GM21576 (cell line): ENCODE measurements around the gene GJA3.
A peak's percentile ranks its signal among the peaks of the same experiment; 100 is the strongest.
"Not testable (repeated sequence)": the region's sequence is repeated elsewhere in the genome, so short reads cannot be mapped to it uniquely, and the experiment has no call there.

ENCODE experiments used
- ATAC-seq: cut with Tn5 transposase; IDR thresholded peaks from one replicate; pipeline ENCODE4 v1.9.1; 2021; ENCODE audit warnings: mild to moderate bottlenecking, moderate library complexity; ENCODE audit not compliant: unreplicated experiment

GJA3 gene

DNA sequence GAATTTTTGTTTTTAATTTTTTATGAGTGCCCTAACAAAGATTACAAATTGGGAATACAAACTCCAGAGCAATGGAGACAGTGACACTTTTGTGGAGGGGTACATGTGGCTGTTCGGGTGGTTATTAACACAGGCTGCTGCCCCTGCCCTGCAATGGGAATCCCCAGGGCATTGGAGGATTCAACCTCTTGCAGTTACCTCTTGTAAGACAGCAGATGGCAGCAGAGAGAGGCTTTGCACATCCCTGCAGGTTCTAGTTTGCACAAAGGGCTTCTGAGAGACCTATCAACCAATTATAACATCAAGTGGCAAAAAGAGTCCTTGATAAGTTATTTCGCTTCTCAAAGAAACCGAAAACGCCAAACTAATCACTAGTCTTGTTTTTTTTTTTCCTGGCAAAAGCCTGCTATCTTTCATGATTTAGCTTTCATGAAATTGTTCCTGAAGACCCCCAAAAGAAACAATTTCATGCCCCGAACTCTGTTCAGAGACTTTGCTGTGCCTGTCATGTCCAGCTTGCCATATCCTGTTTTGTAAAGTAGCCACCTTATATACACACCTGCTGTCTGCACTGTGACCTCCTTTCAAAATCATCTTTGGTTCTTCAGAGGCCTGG, 21.5 kb upstream of the GJA3 start:
- ATAC-seq, result peak; percentile 79

DNA sequence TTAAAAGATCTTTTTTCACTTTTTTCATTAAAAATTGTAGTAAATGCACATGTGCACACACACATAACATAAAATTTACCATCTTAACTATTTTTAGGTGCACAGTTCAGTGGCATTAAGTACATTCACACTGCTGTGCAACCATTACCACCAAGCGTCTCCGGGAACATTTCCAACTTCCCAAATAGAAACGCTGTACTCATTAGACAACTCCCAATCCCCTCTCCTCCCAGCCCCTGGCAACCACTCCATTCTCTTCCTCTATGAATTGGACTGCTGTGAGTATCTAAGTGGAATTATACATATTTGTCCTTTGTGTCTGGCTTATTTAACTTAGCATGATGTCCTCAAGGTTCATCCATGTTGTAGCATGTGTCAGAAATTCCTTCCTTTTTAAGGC, 20.3 kb upstream of the GJA3 start:
- no peak for ATAC-seq

DNA sequence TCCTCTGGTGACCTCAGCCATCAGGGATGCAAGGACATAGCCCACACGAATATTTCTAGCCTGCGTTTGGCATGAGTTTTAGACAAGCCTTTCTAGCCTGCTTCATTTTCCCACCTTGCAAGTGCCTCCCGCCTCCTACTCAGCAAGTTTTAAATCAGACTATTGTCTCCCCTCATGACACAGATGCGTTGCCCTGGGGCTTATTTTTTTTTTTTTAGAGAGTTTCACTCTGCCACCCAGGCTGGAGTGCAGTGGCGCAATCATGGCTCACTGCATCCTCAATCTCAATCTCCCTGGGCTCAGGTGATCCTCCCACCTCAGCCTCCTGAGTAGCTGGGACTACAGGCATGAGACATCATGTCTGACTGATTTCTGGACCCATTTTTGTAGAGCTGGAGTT, 17.3 kb upstream of the GJA3 start:
- ATAC-seq, result no peak

DNA sequence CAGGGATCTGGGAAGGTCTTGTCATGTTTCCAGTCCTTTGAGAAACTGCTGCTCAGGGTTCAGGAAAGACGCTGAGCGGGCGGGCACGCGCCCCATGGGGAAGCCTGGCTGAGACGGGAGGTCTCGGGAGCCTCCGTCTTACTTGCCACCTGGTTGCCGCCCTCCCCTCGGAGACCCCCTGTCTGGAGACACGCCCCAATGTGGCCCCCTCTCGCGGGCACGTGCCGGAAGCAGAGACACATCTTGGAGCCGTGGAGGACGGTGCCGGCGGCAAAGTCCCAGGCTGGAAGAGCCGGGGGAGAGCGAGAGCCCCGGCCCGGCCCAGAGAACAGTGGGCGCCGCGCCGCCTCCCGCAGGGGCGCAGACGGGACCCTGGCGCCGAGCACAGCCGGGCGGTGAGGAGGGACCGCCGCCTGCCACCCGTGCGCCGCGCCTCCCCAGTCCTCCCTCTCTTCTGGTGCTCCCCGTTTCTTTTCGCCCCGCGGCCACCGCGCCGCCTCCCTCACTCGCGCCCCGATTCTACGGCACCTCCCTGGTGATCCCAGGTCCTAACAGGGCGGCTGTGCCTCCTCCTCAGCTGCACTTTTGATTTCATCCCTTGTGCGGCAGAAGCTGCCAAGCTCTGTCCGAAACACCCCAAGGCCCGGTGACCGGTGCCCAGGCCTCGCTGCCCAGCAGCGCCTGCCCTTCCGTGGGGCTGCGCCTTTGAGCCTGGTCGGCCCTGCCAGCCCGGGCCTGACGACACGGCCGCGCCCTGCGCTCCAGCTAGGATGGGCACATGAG, 16.4 kb upstream of the GJA3 start:
- no peak for ATAC-seq

DNA sequence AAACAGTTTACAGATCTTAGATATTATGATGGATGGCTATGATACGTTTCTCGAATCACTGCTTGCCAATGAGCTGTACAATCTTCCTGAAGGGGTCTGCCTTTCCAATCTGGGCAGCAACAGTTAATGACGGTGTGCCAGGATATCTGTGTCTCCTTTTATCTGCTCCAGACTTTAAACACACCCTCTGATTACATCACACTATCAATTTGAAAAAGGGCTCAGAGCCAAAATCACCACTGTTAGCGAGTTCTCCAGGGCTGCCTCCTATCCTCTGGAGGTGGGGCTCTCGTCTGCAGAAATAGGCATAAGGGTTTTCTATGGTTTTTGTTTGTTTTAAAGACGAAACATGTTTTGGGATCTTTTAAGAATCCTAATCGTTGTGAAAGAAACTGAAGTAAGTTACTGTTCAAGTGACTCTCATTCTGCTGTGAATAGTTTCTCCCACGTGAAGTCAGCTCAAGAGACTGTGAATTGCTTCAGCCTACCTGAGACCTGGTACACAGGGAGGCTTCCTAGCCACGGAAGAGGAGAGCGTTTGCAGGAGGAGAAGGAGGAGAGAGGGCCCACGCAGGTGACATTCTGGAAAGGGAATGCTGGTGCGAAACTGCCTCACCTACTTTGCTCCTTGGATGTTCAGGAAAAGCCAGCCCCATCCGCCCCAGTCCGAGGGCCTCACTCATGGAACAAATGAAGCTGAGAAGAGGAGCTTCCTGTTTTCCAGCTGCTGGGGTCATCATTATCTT, 15.2 kb upstream of the GJA3 start:
- ATAC-seq, result no peak

DNA sequence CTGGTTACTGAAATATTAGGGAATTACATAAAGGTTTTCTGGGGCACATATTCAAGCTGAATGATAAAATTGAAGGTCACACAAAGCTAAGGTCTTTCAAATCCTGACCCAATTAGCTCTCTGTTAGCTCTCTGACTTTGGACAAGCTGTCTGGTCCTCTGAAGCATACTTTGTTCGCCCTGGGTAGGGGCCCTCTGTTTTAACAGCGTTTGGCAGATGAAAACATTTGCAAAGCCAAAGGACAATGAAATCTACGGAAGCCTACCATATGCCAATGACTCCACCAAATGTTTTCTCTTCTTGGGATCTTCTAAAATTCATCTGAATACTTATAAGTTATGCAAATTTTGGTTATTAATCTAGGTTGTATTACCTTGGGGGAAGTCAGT, 14.5 kb upstream of the GJA3 start:
- no peak for ATAC-seq

DNA sequence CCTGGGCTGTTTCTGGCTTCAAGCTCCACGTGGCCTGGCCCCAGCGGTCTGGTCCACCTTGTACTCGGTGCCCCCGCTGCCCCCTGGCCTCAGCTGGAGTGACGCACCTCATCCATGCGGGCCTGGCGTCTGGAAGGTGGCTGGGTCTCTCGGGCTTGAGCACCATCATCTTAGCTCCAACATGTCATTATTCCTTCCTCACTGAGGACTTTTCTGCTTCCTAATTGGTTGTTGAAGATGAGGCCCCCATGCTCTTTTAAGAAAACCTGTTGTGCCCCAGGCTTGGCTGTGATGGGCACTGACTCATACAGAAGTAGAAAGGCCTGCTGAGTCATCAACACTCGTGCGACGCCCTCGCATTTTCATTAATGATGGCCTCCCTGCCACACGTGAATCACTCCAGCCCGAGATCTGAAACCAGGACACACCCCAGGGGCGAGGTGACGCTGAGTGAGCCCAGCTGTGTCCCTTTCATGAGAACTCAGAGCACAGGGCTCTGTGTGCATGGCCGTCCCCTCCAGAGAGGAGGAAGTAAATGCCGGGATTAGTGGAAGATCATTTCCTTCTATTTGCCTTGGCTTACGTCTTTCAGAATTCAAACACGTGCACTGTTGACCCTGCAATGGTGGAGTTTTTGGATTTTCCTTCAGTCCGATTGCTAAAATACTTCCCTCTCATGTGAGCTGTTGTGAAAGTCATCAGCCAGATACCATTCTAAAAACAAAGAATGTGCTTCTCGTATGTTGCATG, 14.0 kb upstream of the GJA3 start:
- ATAC-seq, result peak; percentile 84

DNA sequence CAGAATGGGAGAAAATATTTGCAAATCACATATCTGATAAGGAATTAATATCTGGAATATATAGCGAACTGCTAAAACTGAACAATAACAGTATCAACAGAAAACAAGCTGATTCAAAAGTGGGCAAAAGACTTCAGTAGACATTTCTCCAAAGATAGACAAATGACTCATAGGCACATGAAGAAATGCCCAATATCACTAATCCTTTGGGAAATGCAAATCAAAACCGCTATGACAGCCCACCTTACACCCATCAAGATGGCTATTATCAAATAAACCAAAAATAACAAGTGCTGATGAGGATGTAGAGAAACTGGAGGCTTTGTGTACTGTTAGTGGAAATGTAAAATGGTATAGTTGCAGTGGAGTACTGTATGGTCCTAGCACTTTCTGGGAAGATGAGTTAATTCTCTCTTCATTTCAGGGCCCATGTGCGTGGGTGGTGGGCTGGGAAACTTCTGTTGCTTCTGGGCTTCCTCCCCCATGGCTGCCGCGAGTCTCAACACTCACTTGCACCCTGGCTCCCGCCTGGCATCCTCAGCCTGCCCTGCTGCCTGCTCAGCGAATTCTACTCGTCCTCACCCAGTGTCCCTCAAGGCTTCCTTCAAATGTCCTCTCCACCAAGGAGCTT, 12.4 kb upstream of the GJA3 start:
- ATAC-seq, result no peak

DNA sequence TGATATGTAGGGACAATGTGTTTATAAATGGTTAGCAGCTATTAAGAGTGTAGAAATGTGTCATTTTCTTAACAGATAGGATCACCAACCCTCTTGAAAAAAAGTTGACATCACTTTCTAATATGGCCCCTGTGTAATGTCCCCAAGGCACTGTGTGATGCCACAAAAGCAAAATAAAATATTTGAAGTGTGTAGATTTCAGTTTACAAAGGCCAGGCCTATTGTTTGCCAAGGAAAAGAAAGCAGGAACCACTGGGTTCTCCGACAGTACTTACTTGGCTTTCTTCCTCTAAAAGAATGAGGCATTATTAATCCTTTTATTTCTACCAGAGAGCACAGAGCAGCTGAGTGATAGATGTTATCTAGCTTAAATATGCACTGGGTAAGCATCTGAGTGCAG, 10.5 kb upstream of the GJA3 start:
- ATAC-seq, result no peak

DNA sequence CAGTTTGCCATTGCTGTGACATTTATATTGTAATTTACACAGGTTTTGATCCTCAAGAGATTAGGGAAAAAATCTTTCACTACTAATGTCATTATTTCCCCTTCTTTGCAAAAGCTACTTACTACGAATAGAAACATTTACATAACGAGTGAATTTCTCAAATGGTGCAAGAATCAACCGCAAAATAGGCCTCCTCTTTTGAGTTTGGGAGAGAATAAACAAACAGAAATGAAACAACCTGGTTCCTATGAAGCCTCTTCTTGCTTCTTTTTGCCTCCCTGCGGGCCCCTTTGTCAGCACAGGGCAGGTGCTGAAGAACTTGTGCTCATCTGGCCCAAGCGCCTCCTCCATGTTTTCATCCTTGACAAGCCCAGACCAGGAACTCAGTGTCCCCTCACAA, 10.1 kb upstream of the GJA3 start:
- ATAC-seq, result no peak

DNA sequence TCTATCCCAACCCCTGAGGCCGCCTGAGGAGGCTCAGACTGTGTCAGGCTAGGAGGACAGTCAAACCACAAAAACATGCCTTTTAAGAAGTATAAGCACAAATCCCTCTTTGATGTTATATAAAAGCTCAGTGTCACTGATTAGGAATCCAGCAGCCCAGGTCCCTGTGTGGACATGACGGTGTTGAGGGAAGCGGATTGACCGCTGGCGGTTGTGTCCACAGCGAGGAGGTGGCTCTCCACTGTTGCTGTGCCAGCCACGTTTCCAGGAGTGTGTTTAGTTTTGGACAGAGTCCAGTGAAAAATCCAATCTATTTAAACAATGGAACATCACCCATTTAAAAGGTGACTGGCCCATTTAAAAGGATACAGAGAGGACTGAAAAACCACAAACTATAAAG, 7.5 kb upstream of the GJA3 start:
- no peak for ATAC-seq

DNA sequence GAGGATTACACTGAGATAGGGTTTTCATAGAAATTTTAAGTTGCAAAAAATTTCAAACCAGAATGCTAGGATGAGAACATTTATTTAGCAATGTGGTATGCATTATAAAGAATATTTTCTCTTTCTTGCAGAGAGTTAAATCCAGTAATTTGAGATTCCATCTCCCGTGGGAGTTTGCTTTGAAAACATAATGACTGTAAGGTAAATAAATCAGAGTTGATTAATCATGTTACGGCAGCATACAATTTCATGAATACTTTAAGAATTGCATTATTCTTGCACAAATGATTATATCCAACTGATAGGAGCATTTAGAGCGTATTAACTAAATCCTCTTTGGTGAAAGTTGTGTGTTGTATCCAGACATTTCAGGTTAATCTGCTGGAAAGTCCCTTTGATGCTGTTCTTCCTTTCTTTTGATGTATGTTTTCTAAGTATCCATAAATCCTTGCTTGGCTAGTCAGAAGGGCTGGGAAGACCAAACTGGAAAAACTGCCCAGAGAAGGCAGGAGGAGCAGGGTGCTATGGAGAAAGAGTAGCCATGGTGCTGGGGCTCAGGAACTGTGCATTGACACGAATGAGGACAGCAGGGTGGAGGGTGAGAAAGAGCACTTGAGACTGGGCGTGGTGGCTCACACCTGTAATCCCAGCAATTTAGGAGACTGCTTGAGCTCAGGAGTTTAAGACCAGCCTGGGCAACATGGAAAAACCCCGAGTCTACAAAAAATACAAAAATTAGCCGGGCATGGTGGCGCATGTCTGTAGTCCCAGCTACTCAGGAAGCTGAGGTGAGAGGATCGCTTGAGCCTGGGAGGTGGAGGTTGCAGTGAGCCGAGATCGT, 4.8 kb upstream of the GJA3 start:
- ATAC-seq, result no peak

DNA sequence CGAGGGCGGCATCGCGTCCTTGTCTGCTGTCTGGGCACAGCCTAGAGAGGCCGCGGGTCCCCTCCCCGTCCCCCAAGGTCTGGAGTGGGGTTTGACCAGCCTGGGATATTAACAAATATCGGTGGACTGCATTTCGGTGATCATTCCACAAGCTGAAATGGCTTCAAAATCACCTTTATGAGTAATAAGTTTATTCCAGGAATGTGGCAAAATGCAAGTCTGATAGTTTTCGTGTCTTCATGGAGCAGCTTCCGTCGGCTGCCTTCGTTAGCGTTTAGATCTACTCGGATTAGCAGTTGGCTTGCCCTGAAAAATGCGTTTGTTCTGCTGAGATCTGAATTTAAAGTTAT, 1.1 kb upstream of the GJA3 start:
- ATAC-seq, result no peak

DNA sequence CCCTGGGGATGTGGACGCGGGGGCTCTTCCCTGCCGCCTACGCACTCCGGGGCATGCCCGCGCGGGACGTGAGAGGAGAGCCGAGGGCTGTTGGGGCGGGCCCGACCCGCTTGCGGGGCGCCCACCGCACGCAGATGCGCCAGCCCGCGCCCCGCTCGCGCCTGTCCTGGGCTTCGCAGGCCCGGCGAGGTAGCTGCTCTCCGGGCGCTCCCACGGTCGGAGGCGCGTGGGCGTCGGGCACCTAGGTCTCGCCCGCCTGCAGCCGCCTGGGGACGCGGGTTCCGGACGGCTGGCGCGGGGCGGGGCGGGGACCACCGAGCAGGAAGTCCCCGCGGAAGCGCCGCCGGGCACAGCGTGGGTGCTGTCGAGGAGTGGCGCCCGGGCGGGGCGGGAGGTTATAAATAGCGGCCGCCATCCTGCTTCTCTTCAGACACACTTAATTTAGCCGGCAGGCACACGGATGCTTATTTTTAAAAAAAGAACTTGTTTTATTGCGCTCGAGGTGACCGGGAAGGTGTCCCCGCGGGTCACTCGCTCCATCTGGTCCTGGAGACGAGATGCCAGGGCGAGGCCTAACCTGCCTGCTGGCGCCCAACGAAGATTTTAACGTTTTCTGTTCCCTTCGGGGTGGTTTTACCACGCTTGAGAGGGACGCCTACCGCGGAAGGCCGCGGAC, 561 bp upstream of the GJA3 start:
- peak; percentile 57 for ATAC-seq

DNA sequence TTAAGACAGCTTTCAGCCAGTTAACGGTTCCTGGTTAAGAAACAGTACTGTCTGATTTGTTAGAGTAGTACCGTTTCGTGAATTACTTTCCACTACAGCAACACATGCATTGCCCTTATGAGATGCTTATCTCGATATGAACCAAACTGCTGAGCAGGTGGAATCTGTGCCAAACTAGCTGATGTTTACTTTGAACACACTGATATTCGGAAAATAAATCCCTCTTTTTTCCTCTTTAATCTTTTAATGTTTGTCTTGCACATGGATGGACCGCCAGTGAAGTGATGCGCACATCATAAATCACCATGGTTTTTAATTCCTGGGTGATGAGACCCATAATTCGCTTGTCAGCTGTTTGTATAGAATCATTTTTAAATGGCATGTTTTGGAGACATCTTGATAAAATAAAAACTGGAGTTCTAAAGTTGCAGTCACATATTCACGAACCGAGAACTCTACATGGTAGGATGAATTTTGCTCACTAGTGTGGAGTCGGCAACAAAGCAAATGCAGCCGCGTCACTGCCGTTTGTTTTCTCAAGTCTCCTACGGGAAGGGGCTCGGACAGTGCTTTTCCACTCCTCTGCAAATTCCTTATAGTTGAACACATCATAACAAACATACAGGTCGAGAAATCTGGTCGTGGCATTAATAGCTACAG, 1.1 kb downstream of the GJA3 start:
- ATAC-seq, result no peak

DNA sequence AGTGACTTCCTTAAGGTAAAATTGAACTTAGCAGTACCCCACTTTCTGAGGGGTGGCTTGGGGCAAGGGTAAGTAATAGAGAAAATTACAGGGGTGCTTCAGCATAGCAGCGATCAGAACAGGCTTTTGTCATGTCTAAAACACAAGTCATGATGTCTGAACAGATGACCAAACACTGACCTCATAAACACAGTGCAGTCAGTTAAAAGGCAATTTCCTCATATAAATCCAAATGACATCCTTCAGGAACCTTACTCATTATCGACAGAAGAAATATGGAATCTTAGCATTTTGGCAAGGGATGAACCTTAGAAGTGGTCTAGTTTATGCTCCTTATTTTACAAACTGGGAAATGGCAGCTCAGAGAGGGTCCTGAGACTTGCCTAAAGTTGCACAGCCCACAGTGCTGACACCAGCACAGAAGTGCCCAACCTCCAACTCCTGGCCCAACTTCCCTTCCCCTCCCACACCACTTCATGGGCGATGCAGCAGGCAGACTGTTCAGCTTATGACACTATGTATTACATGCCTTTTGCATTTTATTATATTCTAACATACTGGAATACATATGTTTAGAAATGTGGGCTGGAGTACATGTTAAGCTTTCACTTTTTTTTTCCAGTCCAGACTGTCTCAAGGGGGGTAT, 3.6 kb downstream of the GJA3 start:
- no peak for ATAC-seq

DNA sequence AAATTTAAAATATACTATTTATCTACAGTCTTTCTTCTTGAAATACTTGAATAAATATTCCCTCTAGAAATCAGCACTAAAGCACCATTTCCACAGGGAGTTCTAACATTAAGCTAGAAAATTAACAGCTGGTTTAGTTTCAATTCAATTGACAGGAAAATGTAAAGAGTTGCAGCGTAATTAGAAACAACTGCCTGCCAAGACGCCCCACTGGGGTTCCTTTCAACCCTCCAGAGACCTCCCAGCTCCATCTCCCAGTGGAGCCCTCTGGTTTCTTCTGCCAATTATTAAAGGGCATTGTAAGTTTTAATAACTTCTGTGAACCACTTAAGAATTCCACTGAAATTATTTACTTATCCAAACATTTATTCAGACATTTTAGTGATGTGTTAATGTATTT, 4.2 kb downstream of the GJA3 start:
- ATAC-seq, result no peak

DNA sequence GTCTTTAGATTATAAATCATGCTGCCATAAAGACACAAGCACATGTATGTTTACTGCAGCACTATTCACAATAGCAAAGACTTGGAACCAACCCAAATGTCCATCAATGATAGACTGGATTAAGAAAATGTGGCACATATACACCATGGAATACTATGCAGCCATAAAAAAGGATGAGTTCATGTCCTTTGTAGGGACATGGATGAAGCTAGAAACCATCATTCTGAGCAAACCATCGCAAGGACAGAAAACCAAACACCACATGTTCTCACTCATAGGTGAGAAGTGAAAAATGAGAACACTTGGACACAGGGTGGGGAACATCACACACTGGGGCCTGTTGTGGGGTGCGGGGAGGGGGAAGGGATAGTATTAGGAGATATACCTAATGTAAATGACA, 7.6 kb downstream of the GJA3 start:
- not testable (repeated sequence) for ATAC-seq

DNA sequence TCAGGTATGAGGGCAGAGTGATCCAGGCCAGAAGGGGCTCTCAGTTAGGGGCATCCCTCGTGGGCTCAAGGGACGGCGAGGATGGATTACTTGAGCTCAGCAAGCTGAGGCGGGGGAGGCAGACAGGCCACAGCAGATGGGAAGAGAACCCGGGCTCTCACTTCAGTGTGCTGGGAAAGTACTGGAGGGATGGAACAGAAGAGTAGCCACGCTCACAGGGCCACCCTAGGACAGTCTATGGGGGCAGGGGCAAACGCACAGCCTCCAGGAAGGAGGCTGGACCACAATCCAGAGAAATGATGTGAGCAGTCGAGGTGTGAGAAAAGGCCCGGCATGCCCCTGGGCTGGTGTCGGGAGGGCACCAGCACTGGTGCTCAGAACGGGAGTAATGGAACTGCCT, 9.2 kb downstream of the GJA3 start:
- no peak for ATAC-seq
